ENCODE measurements around the gene NCOR2.

The NCOR2 gene

GRCh38 chr12:124593176-124593575 is 25.8 kb upstream of the NCOR2 start:
- no peak for ATAC-seq

GRCh38 chr12:124592481-124593160 is 25.2 kb upstream of the NCOR2 start:
- ATAC-seq, result no peak
- no peak for TF ChIP-seq ESRRG (CRISPR knock-in tag; IDR thresholded peaks at IDR 0.05)
- no peak for TF ChIP-seq TCF4 (CRISPR knock-in tag; IDR thresholded peaks at IDR 0.05; ENCODE audit: borderline replicate concordance)
- TF ChIP-seq RARB (CRISPR knock-in tag; IDR thresholded peaks at IDR 0.05), result no peak
- TF ChIP-seq OSR1 (CRISPR knock-in tag; IDR thresholded peaks at IDR 0.05), result no peak
- no peak for TF ChIP-seq ZFP30 (CRISPR knock-in tag; IDR thresholded peaks at IDR 0.05)
- no peak for TF ChIP-seq ZNF565 (CRISPR knock-in tag; conservative IDR thresholded peaks at IDR 0.05; ENCODE audit: low read depth)
- TF ChIP-seq BACH2 (CRISPR knock-in tag; IDR thresholded peaks at IDR 0.05; ENCODE audit: borderline replicate concordance), result no peak
- TF ChIP-seq PATZ1 (CRISPR knock-in tag; IDR thresholded peaks at IDR 0.05; ENCODE audit: borderline replicate concordance), result no peak
- TF ChIP-seq ZC3H10 (CRISPR knock-in tag; IDR thresholded peaks at IDR 0.05), result no peak
- TF ChIP-seq ZNF8 (CRISPR knock-in tag; IDR thresholded peaks at IDR 0.05), result no peak
- TF ChIP-seq TOX (CRISPR knock-in tag; IDR thresholded peaks at IDR 0.05; ENCODE audit: borderline replicate concordance), result no peak
- no peak for TF ChIP-seq POU6F1 (CRISPR knock-in tag; IDR thresholded peaks at IDR 0.05; ENCODE audit: borderline replicate concordance, low read depth)
- no peak for TF ChIP-seq CREB5 (CRISPR knock-in tag; IDR thresholded peaks at IDR 0.05; ENCODE audit: low read depth)
- TF ChIP-seq SNAI2 (CRISPR knock-in tag; IDR thresholded peaks at IDR 0.05), result no peak
- no peak for TF ChIP-seq CSDC2 (CRISPR knock-in tag; IDR thresholded peaks at IDR 0.05)
- TF ChIP-seq CSRNP3 (CRISPR knock-in tag; IDR thresholded peaks at IDR 0.05), result no peak
- no peak for TF ChIP-seq TSHZ2 (CRISPR knock-in tag; IDR thresholded peaks at IDR 0.05)
- TF ChIP-seq ZFP3 (CRISPR knock-in tag; IDR thresholded peaks at IDR 0.05), result no peak
- TF ChIP-seq ISL1 (CRISPR knock-in tag; IDR thresholded peaks at IDR 0.05), result no peak
- TF ChIP-seq ARNTL (CRISPR knock-in tag; IDR thresholded peaks at IDR 0.05; ENCODE audit: borderline replicate concordance, low read depth), result no peak

More at GRCh38 chr12:124593176-124593575, 25.8 kb upstream of the NCOR2 start:
- TF ChIP-seq ZNF8 (CRISPR knock-in tag; IDR thresholded peaks at IDR 0.05) (no peak), SNAI2 (CRISPR knock-in tag; IDR thresholded peaks at IDR 0.05) (no peak), ISL1 (CRISPR knock-in tag; IDR thresholded peaks at IDR 0.05) (no peak), ESRRG (CRISPR knock-in tag; IDR thresholded peaks at IDR 0.05) (no peak), OSR1 (CRISPR knock-in tag; IDR thresholded peaks at IDR 0.05) (no peak), BACH2 (CRISPR knock-in tag; IDR thresholded peaks at IDR 0.05; ENCODE audit: borderline replicate concordance) (no peak), PPARA (CRISPR knock-in tag; IDR thresholded peaks at IDR 0.05; ENCODE audit: borderline replicate concordance) (no peak), ZFP3 (CRISPR knock-in tag; IDR thresholded peaks at IDR 0.05) (no peak), GLIS3 (CRISPR knock-in tag; IDR thresholded peaks at IDR 0.05) (no peak), ZNF70 (CRISPR knock-in tag; IDR thresholded peaks at IDR 0.05) (no peak), ZNF565 (CRISPR knock-in tag; conservative IDR thresholded peaks at IDR 0.05; ENCODE audit: low read depth) (no peak), TCF4 (CRISPR knock-in tag; IDR thresholded peaks at IDR 0.05; ENCODE audit: borderline replicate concordance) (no peak), TOX (CRISPR knock-in tag; IDR thresholded peaks at IDR 0.05; ENCODE audit: borderline replicate concordance) (no peak), ZFP30 (CRISPR knock-in tag; IDR thresholded peaks at IDR 0.05) (no peak), CSDC2 (CRISPR knock-in tag; IDR thresholded peaks at IDR 0.05) (no peak)
